ENCODE results near the gene FSTL1. TPM values are rescaled to one million over a fixed set of nuclear protein-coding genes. Genes with fewer than 3 reads are reported as not detected.

The FSTL1 gene, protein sequence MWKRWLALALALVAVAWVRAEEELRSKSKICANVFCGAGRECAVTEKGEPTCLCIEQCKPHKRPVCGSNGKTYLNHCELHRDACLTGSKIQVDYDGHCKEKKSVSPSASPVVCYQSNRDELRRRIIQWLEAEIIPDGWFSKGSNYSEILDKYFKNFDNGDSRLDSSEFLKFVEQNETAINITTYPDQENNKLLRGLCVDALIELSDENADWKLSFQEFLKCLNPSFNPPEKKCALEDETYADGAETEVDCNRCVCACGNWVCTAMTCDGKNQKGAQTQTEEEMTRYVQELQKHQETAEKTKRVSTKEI
- polyA plus RNA-seq (2013): 24.1 TPM

DNA sequence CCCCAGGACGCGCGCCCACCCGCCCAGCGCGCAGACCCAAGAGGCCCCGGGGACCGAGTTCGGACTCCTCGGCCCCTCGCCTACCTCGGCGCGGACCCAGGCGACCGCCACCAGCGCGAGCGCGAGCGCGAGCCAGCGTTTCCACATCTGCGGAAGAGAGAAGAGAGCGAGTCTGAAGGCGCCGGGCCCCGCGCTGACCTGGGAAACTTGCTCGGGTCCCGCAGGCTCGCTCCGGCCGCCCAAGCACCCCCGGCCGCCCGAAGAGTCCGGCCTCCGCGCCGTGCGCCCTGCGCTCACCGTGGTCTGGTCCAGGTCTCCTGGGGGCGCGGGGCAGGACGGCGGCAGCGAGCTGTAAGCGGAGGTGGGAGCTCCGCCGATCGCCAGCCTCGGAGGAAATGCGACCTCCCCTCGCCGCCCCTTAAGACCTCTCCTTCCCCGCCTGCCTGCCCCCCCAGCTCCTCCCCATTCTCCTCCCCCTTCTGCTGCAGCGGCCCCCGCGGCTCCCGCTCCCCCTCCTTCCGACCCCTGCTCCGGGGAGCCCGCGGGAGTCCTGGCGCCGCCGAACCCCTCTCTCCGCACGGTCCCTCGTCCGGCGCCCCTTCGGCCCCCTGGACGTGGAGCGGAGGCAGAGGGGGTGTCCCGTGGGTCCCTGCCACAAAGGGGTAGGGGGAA lies at the start of gene FSTL1:
TSS of gene FSTL1 (minus strand) at position 393 of the 672 bp plus-strand sequence. CDS start at position 147, 246 bp downstream.
- no peaks in the 10 kb centered on the region for H3K9me3 ChIP-seq (ENCODE audit: control extremely low read depth in 1 of 5, control insufficient read depth in 4 of 5, insufficient read depth in 2 of 5, low read depth in 1 of 5, low read length in 4 of 5)
- peak within 1 kb of the TSS; percentile 71 to 88 (median 78) for H3K4me3 ChIP-seq (ENCODE audit: control insufficient read depth in 1 of 7, extremely low read depth in 1 of 7, insufficient read depth in 4 of 7, low read depth in 2 of 7, low read length in 6 of 7)
- H3K27ac ChIP-seq (ENCODE audit: insufficient read depth in 1 of 2, low read depth in 1 of 2, low read length in 2 of 2, poor library complexity in 1 of 2, severe bottlenecking in 2 of 2): peak within 1 kb of the TSS in 1 of 2 experiments; percentile 20
- POLR2A ChIA-PET: interaction anchor here (0.6 kb wide), 1 partner anchor 189 kb away, joined by 4 read pairs; no protein-coding TSS in a partner anchor
- peaks cover 4 to 16% (median 13%) of the 10 kb centered on the region in 4 experiments for H3K4me1 ChIP-seq (ENCODE audit: control extremely low read depth in 1 of 4, control insufficient read depth in 4 of 4, insufficient read depth in 4 of 4, low read length in 3 of 4)
- under 1% methylated on average over 52 of the region's 78 CpGs for WGBS (ENCODE audit: insufficient coverage)
- H3K27me3 ChIP-seq (replicated peaks in 2 of 5; ENCODE audit: control insufficient read depth in 4 of 5, insufficient read depth in 5 of 5, low read length in 4 of 5): peaks cover 0 to 23% (median 0%) of the 10 kb centered on the region in 5 experiments
- CTCF ChIA-PET: interaction anchor here (0.6 to 2.0 kb wide), 3 partner anchors 17 to 121 kb away, joined by 4 to 6 read pairs (median 4); no protein-coding TSS in a partner anchor
- H3K36me3 ChIP-seq (ENCODE audit: control insufficient read depth in 4 of 4, insufficient read depth in 4 of 4, low read length in 3 of 4): no peaks in the 10 kb centered on the region
- peak; percentile 45 to 77 (median 71) for DNase-seq

DNA sequence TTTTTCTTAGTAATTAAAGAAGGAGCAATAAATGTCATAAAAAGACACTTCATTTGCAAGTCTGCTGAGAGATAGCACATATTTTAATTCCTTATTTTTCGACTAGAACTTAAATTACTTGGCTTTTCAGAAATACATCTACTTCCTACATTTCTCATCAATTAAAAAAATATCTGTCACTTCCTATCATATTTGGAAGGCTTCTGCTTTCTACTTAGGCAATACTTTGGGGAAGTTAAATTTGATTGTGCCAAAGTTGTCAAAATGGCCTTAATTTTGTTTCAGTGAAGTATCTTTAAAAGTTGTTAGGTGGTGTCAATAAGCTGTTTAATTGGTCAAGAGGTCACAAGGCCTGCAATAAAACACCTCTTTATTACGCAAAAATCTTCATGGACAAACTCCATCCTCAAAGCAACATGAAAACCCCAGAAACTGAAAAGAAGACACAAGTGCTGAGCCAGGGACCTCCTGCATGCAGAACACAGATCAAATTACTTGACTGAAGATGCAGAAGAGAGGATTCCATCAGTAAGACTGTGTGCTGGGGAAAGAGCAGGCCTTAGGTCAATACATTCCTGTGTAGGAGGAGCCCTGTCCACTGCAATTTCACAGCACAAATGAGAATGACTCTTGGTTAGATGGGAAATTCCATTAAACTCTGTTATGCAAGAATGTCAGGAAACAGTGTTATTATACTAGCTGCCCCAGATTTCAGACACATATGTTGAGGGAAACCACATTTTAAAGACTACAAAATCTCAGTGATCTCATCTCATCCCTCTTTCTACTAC lies 48.0 kb upstream of the FSTL1 start:
- DNase-seq: no peak
- no peaks in the 10 kb centered on the region for H3K27me3 ChIP-seq (replicated peaks in 2 of 5; ENCODE audit: control insufficient read depth in 4 of 5, insufficient read depth in 5 of 5, low read length in 4 of 5)
- no CpG with 5 or more reads among the region's 2 CpGs for WGBS (ENCODE audit: insufficient coverage)
- H3K4me1 ChIP-seq (ENCODE audit: control extremely low read depth in 1 of 4, control insufficient read depth in 4 of 4, insufficient read depth in 4 of 4, low read length in 3 of 4): no peaks in the 10 kb centered on the region
- H3K27ac ChIP-seq (ENCODE audit: insufficient read depth in 1 of 2, low read depth in 1 of 2, low read length in 2 of 2, poor library complexity in 1 of 2, severe bottlenecking in 2 of 2): no peak overlapping the region
- H3K9me3 ChIP-seq (ENCODE audit: control extremely low read depth in 1 of 5, control insufficient read depth in 4 of 5, insufficient read depth in 2 of 5, low read depth in 1 of 5, low read length in 4 of 5): peaks cover 0 to 19% (median 12%) of the 10 kb centered on the region in 5 experiments
- ChIA-PET POLR2A (no interaction called here), CTCF (interaction anchor here (1.1 kb wide), 1 partner anchor 82 kb away, joined by 3 read pairs; no protein-coding TSS in a partner anchor)
- no peak overlapping the region for H3K4me3 ChIP-seq (ENCODE audit: control insufficient read depth in 1 of 7, extremely low read depth in 1 of 7, insufficient read depth in 4 of 7, low read depth in 2 of 7, low read length in 6 of 7)
- H3K36me3 ChIP-seq (ENCODE audit: control insufficient read depth in 4 of 4, insufficient read depth in 4 of 4, low read length in 3 of 4): no peaks in the 10 kb centered on the region

DNA sequence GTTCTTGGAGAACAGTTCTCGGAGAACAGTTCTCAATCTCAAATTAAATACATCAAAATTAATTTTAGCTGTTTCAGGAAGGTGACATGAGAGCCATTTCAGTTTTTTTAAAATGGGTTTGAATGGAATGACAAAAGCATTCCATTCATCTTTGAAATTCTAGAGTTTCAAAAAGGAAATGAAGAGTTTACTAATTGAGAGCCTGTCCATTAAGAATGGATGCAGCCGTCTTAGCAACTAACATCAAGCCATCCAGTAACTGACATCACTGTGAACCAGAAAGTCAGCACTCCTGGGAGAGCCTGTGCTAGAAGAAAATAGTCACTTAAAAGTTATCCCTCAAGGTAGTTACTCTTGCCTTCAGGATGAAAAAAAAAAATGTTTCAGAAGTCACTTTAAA lies 47.0 kb upstream of the FSTL1 start:
- Histone ChIP-seq H3K36me3 (ENCODE audit: control insufficient read depth in 4 of 4, insufficient read depth in 4 of 4, low read length in 3 of 4) (no peaks in the 10 kb centered on the region), H3K27ac (ENCODE audit: insufficient read depth in 1 of 2, low read depth in 1 of 2, low read length in 2 of 2, poor library complexity in 1 of 2, severe bottlenecking in 2 of 2) (no peak overlapping the region), H3K4me1 (ENCODE audit: control extremely low read depth in 1 of 4, control insufficient read depth in 4 of 4, insufficient read depth in 4 of 4, low read length in 3 of 4) (no peaks in the 10 kb centered on the region), H3K4me3 (ENCODE audit: control insufficient read depth in 1 of 7, extremely low read depth in 1 of 7, insufficient read depth in 4 of 7, low read depth in 2 of 7, low read length in 6 of 7) (no peak overlapping the region), H3K9me3 (ENCODE audit: control extremely low read depth in 1 of 5, control insufficient read depth in 4 of 5, insufficient read depth in 2 of 5, low read depth in 1 of 5, low read length in 4 of 5) (peaks cover 0 to 19% (median 12%) of the 10 kb centered on the region in 5 experiments), H3K27me3 (replicated peaks in 2 of 5; ENCODE audit: control insufficient read depth in 4 of 5, insufficient read depth in 5 of 5, low read length in 4 of 5) (no peaks in the 10 kb centered on the region)
- POLR2A ChIA-PET: no interaction called here
- WGBS (ENCODE audit: insufficient coverage): no CpG with 5 or more reads among the region's 2 CpGs
- CTCF ChIA-PET: no interaction called here
- DNase-seq: no peak

DNA sequence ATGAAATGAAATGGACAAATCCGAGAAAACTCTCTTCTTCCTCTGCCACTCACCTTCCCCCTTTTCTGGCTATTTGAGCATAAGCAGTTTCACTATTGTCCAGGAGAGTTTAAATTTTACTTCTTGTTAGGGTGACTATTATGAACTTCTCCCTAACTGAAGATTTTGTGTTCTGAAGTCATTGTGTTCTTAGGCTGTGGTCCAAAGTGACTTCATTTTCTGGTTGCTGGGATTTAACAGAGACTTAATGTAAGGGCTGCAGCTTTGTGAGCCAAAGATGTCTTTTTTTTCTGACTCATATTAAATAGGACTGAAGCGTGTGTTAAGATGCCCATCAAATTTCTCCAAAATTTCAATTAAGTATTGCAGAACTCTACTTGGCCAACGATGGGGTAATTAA lies 46.5 kb upstream of the FSTL1 start:
- ChIA-PET POLR2A (no interaction called here), CTCF (no interaction called here)
- H3K4me1 ChIP-seq (ENCODE audit: control extremely low read depth in 1 of 4, control insufficient read depth in 4 of 4, insufficient read depth in 4 of 4, low read length in 3 of 4): no peaks in the 10 kb centered on the region
- H3K27me3 ChIP-seq (replicated peaks in 2 of 5; ENCODE audit: control insufficient read depth in 4 of 5, insufficient read depth in 5 of 5, low read length in 4 of 5): no peaks in the 10 kb centered on the region
- H3K27ac ChIP-seq (ENCODE audit: insufficient read depth in 1 of 2, low read depth in 1 of 2, low read length in 2 of 2, poor library complexity in 1 of 2, severe bottlenecking in 2 of 2): no peak overlapping the region
- H3K36me3 ChIP-seq (ENCODE audit: control insufficient read depth in 4 of 4, insufficient read depth in 4 of 4, low read length in 3 of 4): no peaks in the 10 kb centered on the region
- DNase-seq: no peak
- no CpG with 5 or more reads among the region's 3 CpGs for WGBS (ENCODE audit: insufficient coverage)
- H3K4me3 ChIP-seq (ENCODE audit: control insufficient read depth in 1 of 7, extremely low read depth in 1 of 7, insufficient read depth in 4 of 7, low read depth in 2 of 7, low read length in 6 of 7): no peak overlapping the region
- peaks cover 0 to 19% (median 12%) of the 10 kb centered on the region in 5 experiments for H3K9me3 ChIP-seq (ENCODE audit: control extremely low read depth in 1 of 5, control insufficient read depth in 4 of 5, insufficient read depth in 2 of 5, low read depth in 1 of 5, low read length in 4 of 5)

DNA sequence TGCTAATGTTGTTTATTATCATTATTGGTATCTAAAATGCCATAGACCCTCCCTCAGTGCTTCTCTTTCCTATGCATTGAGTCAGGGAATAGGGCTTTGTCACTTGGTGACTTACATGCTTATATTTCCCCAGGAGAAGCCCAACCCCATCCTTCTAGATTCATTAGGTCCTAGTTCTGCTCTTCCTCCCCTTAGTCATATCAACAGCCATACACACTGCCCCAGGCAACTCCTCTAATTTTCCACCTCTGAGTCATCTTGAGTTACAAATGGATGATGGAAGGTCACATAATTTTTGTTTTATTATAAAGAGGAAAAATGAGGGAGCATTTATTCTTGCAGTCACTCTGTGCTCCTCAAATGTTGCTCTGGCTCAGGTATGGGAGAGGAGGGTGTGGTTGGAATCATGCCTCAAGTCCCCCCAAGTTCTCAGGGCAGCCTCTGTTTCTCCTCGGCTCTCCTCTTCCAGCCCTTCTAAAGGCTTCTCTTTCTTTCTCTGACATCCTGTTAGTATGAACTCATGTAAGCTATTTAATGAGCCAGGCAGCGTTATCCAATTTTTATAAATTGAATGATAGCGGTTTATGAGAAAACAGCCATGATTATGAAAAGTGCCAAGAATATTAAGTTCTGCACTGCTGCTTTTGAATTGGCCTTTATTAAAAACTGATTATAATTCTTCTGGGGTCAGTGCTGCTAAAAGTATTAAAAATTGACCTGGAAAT lies 45.6 kb upstream of the FSTL1 start:
- H3K27ac ChIP-seq (ENCODE audit: insufficient read depth in 1 of 2, low read depth in 1 of 2, low read length in 2 of 2, poor library complexity in 1 of 2, severe bottlenecking in 2 of 2): no peak overlapping the region
- H3K9me3 ChIP-seq (ENCODE audit: control extremely low read depth in 1 of 5, control insufficient read depth in 4 of 5, insufficient read depth in 2 of 5, low read depth in 1 of 5, low read length in 4 of 5): peaks cover 0 to 19% (median 12%) of the 10 kb centered on the region in 5 experiments
- DNase-seq: no peak
- peaks cover 0 to 2% (median 0%) of the 10 kb centered on the region in 5 experiments for H3K27me3 ChIP-seq (replicated peaks in 2 of 5; ENCODE audit: control insufficient read depth in 4 of 5, insufficient read depth in 5 of 5, low read length in 4 of 5)
- ChIA-PET POLR2A (interaction anchor here (0.5 kb wide), 1 partner anchor 318 kb away, joined by 3 read pairs; no protein-coding TSS in a partner anchor), CTCF (no interaction called here)
- H3K4me1 ChIP-seq (ENCODE audit: control extremely low read depth in 1 of 4, control insufficient read depth in 4 of 4, insufficient read depth in 4 of 4, low read length in 3 of 4): no peaks in the 10 kb centered on the region
- H3K36me3 ChIP-seq (ENCODE audit: control insufficient read depth in 4 of 4, insufficient read depth in 4 of 4, low read length in 3 of 4): no peaks in the 10 kb centered on the region
- WGBS (ENCODE audit: insufficient coverage): 100% methylated on average over 3 of the region's 3 CpGs
- H3K4me3 ChIP-seq (ENCODE audit: control insufficient read depth in 1 of 7, extremely low read depth in 1 of 7, insufficient read depth in 4 of 7, low read depth in 2 of 7, low read length in 6 of 7): no peak overlapping the region

DNA sequence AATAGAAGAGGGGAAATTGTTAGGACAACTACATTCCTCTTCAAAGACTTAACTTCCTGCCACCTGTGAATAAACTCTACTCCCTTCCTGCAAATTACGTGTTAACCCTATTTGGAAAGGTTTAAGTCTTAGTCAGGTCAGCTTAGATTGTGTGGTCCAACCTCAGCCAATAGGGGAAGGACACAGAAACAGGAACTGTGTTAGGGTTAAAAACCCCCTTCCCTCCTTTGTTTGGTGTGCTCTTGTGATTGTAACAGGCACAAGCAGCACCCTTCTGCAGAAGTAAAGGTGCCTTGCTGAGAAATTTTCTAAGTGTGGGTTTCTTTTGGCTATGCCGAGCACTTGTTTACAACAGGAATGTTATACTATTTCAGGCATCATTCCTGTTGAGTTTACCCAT lies 45.0 kb upstream of the FSTL1 start:
- H3K27me3 ChIP-seq (replicated peaks in 2 of 5; ENCODE audit: control insufficient read depth in 4 of 5, insufficient read depth in 5 of 5, low read length in 4 of 5): peaks cover 0 to 5% (median 0%) of the 10 kb centered on the region in 5 experiments
- CTCF ChIA-PET: no interaction called here
- peaks cover 0 to 19% (median 12%) of the 10 kb centered on the region in 5 experiments for H3K9me3 ChIP-seq (ENCODE audit: control extremely low read depth in 1 of 5, control insufficient read depth in 4 of 5, insufficient read depth in 2 of 5, low read depth in 1 of 5, low read length in 4 of 5)
- DNase-seq: no peak
- H3K4me3 ChIP-seq (ENCODE audit: control insufficient read depth in 1 of 7, extremely low read depth in 1 of 7, insufficient read depth in 4 of 7, low read depth in 2 of 7, low read length in 6 of 7): no peak overlapping the region
- POLR2A ChIA-PET: no interaction called here
- H3K27ac ChIP-seq (ENCODE audit: insufficient read depth in 1 of 2, low read depth in 1 of 2, low read length in 2 of 2, poor library complexity in 1 of 2, severe bottlenecking in 2 of 2): no peak overlapping the region
- WGBS (ENCODE audit: insufficient coverage): 100% methylated on average over 1 of the region's 2 CpGs
- H3K4me1 ChIP-seq (ENCODE audit: control extremely low read depth in 1 of 4, control insufficient read depth in 4 of 4, insufficient read depth in 4 of 4, low read length in 3 of 4): no peaks in the 10 kb centered on the region
- no peaks in the 10 kb centered on the region for H3K36me3 ChIP-seq (ENCODE audit: control insufficient read depth in 4 of 4, insufficient read depth in 4 of 4, low read length in 3 of 4)

Data from common myeloid progenitor, CD34-positive (primary cell).